Stomach (tissue), 9 donors: Measurements from ENCODE around the gene CCDC148. TPM values are rescaled to one million over a fixed set of nuclear protein-coding genes. Genes with fewer than 3 reads are reported as not detected.

Experiments used
- DNase-seq, 2 donors: peaks; one replicate each; pipeline versions ENCODE4 v3.0.0 to v3.0.0-alpha.2; 2013 to 2019
- H3K27ac ChIP-seq, 5 donors: fragments of 200-600 bp in 4 of 5; sonication (generic) in 4 of 5; one replicate each; pipeline ENCODE4 v1.5.1; 2013 to 2019; ENCODE audit warnings: mild to moderate bottlenecking in 1 of 5, moderate library complexity in 1 of 5
- H3K27me3 ChIP-seq, 3 donors: fragments of 200-600 bp; sonication (generic); one replicate each; pipeline ENCODE4 v1.5.1; 2017 to 2019; ENCODE audit warnings: mixed run types in 1 of 3
- H3K36me3 ChIP-seq, 4 donors: fragments of 200-600 bp; sonication (generic); 1 replicate in 3 of 4; 2 replicates in 1 of 4; pipeline ENCODE4 v1.5.1; 2016 to 2019
- H3K4me1 ChIP-seq, 4 donors: fragments of 200-600 bp; sonication (generic); one replicate each; pipeline ENCODE4 v1.5.1; 2016 to 2019
- H3K4me3 ChIP-seq, 4 donors: fragments of 200-600 bp; sonication (generic) in 3 of 4; one replicate each; pipeline ENCODE4 v1.5.1; 2016 to 2019; ENCODE audit warnings: mild to moderate bottlenecking in 1 of 4
- H3K9me3 ChIP-seq, 4 donors: fragments of 200-600 bp; sonication (generic); one replicate each; pipeline ENCODE4 v1.5.1; 2016 to 2019
- CTCF ChIP-seq, 7 experiments: fragments of 450-650 bp in 4 of 7; fragments of 200-600 bp in 3 of 7; sonication (generic) in 3 of 7; IDR thresholded peaks; one replicate each; pipeline ENCODE4 v1.5.1; 2016 to 2019; ENCODE audit warnings: antibody characterized with exemption in 7 of 7, control low read depth in 2 of 7, mild to moderate bottlenecking in 1 of 7
- EP300 ChIP-seq: sonication (generic); formaldehyde crosslinking; IDR thresholded peaks from one replicate; pipeline ENCODE4 v1.6.1; 2017; ENCODE audit warnings: antibody characterized with exemption
- POLR2A ChIP-seq, 4 donors: fragments of 450-650 bp; IDR thresholded peaks; one replicate each; pipeline ENCODE4 v1.6.1; 2016; ENCODE audit warnings: antibody characterized with exemption in 4 of 4, control low read depth in 2 of 4, mild to moderate bottlenecking in 1 of 4, moderate library complexity in 1 of 4
- POLR2AphosphoS5 ChIP-seq, 3 donors: sonication (generic); formaldehyde crosslinking; IDR thresholded peaks; one replicate each; pipeline ENCODE4 v1.6.1; 2016; ENCODE audit warnings: antibody characterized with exemption in 3 of 3
- WGBS, 5 donors: extraction: QIAGEN DNeasy Blood & Tissue Kit in 3 of 5; methylation state at CpG; one replicate each; pipeline versions ENCODE4 v1.1.5 to v1.1.7; 2013 to 2018; 5-methylcytosine and 5-hydroxymethylcytosine counted together
- intact Hi-C: fragments of 100-400 bp; cut with DNase I; formaldehyde crosslinking; loops from one replicate; pipeline ENCODE4 v1.15.1; 2023; ENCODE audit warnings: low total_unique reads
- polyA plus RNA-seq, 3 donors: library from polyadenylated mRNA; stranded (reverse); fragments of 200-250 nt; gene quantifications; one replicate each; pipeline ENCODE4 v1.2.3, GENCODE V29; 2013
- total RNA-seq, 5 donors: library from RNA; depleted of rRNA; stranded (reverse); fragments of >200 nt; gene quantifications; one replicate each; pipeline versions ENCODE4 v1.1.0 to v1.2.3, GENCODE V29; 2014 to 2016
- donor health status: healthy with polysubstance abuse.
- donor health status: Bipolar disorder and iron deficiency.
- donor health status: healthy.

The CCDC148 gene
- total and polyA plus RNA-seq, 8 donors = 0.25 to 1.3 (median 0.43) TPM; not detected in 5

- DNase-seq = no peak
- no peaks in the 10 kb centered on the region for H3K9me3 ChIP-seq
- intact Hi-C loops = no loop called here
- H3K4me1 ChIP-seq = no peaks in the 10 kb centered on the region
- no peaks in the 10 kb centered on the region for H3K27me3 ChIP-seq
- TF ChIP-seq POLR2AphosphoS5 (IDR thresholded peaks at IDR 0.05) (no peak), CTCF (IDR thresholded peaks at IDR 0.05) (no peak), POLR2A (IDR thresholded peaks at IDR 0.05) (no peak), EP300 (no peak)
- H3K4me3 ChIP-seq = no peak overlapping the region
- no peaks in the 10 kb centered on the region for H3K36me3 ChIP-seq
- 35 to 43% (median 42%) methylated on average over 2 of the region's 2 CpGs for WGBS, 5 donors
- H3K27ac ChIP-seq = no peak overlapping the region
These were observed 283.8 kb downstream of the CCDC148 start for GRCh38 chr2:158172719-158173118.

GRCh38 chr2:158154596-158154995 is 302.0 kb downstream of the CCDC148 start:
- no peak overlapping the region for H3K27ac ChIP-seq
- H3K27me3 ChIP-seq = no peaks in the 10 kb centered on the region
- TF ChIP-seq POLR2A (IDR thresholded peaks at IDR 0.05) (no peak), EP300 (no peak), POLR2AphosphoS5 (IDR thresholded peaks at IDR 0.05) (no peak), CTCF (IDR thresholded peaks at IDR 0.05) (no peak)
- H3K4me1 ChIP-seq = no peaks in the 10 kb centered on the region
- no peaks in the 10 kb centered on the region for H3K36me3 ChIP-seq
- DNase-seq = no peak
- peaks cover 0 to 13% (median 7%) of the 10 kb centered on the region in 4 donors for H3K9me3 ChIP-seq
- H3K4me3 ChIP-seq = no peak overlapping the region
- intact Hi-C loops = no loop called here

GRCh38 chr2:158153270-158154015 is 303.1 kb downstream of the CCDC148 start:
- Histone ChIP-seq H3K4me1 (no peaks in the 10 kb centered on the region), H3K4me3 (no peak overlapping the region), H3K27ac (no peak overlapping the region), H3K36me3 (no peaks in the 10 kb centered on the region), H3K9me3 (peaks cover 0 to 13% (median 7%) of the 10 kb centered on the region in 4 donors), H3K27me3 (no peaks in the 10 kb centered on the region)
- intact Hi-C loops = no loop called here
- no peak for DNase-seq
- 69 to 89% (median 84%) methylated on average over 3 of the region's 3 CpGs for WGBS, 5 donors
- TF ChIP-seq POLR2A (IDR thresholded peaks at IDR 0.05) (no peak), CTCF (IDR thresholded peaks at IDR 0.05) (no peak), POLR2AphosphoS5 (IDR thresholded peaks at IDR 0.05) (no peak), EP300 (no peak)

- 93 to 97% (median 96%) methylated on average over 13 of the region's 13 CpGs for WGBS, 5 donors
These were observed 311.5 kb downstream of the CCDC148 start for GRCh38 chr2:158144914-158145625.

More at GRCh38 chr2:158144914-158145625, 311.5 kb downstream of the CCDC148 start:
- Histone ChIP-seq H3K9me3 (peaks cover 0 to 7% (median 0%) of the 10 kb centered on the region in 4 donors), H3K4me1 (no peaks in the 10 kb centered on the region), H3K4me3 (no peak overlapping the region), H3K27me3 (no peaks in the 10 kb centered on the region), H3K36me3 (no peaks in the 10 kb centered on the region), H3K27ac (no peak overlapping the region)
- intact Hi-C loops = no loop called here
- no peak for TF ChIP-seq POLR2AphosphoS5 (IDR thresholded peaks at IDR 0.05)
- no peak for TF ChIP-seq POLR2A (IDR thresholded peaks at IDR 0.05)
- TF ChIP-seq EP300 = no peak
- TF ChIP-seq CTCF (IDR thresholded peaks at IDR 0.05) = no peak
- DNase-seq = no peak
